Endothelial cell of coronary artery (primary cell): ENCODE data around the gene SQSTM1. TPM values are rescaled to one million over a fixed set of nuclear protein-coding genes. Genes with fewer than 3 reads are reported as not detected.

ENCODE experiments used
- total RNA-seq: library from RNA; depleted of rRNA; stranded (reverse); fragments of >200 nt; gene quantifications from 2 replicates; pipeline ENCODE4 v1.2.3, GENCODE V29; 2014

The SQSTM1 gene
- 355 and 525 TPM in 2 replicates for total RNA-seq

GRCh38 chr5:179820483-179821297 is at the start of gene SQSTM1:
Gene SQSTM1, plus strand, starts transcription at chr5:179820905. Its CDS starts 32 bp downstream, at chr5:179820937.

DNA sequence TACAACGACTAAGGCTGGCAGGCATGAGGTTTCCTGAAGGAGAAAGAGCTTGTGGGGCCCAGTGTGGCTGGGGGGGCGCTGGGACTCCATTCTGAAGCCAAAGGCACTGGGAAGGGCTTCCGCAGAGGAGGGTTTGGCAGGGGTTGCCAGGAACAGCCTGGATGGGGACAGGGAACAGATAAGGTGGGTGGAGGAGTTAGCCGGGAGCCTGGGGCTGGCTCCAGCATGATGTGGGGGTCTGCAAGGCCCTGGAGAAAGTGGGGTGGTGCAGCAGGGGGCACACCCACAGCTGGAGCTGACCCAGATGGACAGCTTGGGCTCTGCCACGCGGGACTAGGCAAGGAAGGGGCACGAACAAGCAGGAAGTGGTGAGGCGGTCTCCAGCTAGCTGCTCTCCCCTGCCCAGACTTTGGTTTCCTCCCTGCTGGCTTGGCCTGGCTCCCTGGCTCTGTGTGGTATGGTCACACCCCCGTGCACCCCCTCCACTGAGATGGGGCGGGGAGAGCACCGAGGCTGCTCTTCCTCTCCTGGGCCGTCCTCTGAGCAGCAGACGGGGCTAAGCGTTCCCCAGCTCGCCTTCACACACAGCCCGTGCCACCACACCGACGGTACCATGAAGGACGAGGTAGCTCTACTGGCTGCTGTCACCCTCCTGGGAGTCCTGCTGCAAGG is 27.1 kb upstream of the SQSTM1 start, which contains the start of gene LTC4S:
TSS of gene LTC4S (plus strand) at position 519 of the 672 bp plus-strand sequence. CDS start at position 614, 95 bp downstream.

GRCh38 chr5:179806250-179807048 is 14.3 kb upstream of the SQSTM1 start, which contains the start of gene MGAT4B:
Gene MGAT4B, minus strand, starts transcription at chr5:179806866. Its CDS starts 283 bp downstream, at chr5:179806583.

GRCh38 chr5:179858586-179859427 is 38.1 kb downstream of the SQSTM1 start, which contains the start of gene MRNIP:
Gene MRNIP, minus strand, starts transcription at chr5:179858817. Its CDS starts 21 bp downstream, at chr5:179858796.

Other genes starting within 250 kb of the SQSTM1 start
- gene HNRNPH1, start 197.2 kb upstream of the SQSTM1 start, total RNA-seq = 864 and 891 TPM in 2 replicates
- gene CBY3, start 139.9 kb upstream of the SQSTM1 start, total RNA-seq = 0.09 and 0.18 TPM in 2 replicates
- gene CANX, start 121.9 kb upstream of the SQSTM1 start, total RNA-seq = 661 and 812 TPM in 2 replicates
- gene MAML1, start 88.1 kb upstream of the SQSTM1 start, total RNA-seq = 5.6 and 8.0 TPM in 2 replicates
- 1.1 and 1.2 TPM in 2 replicates for gene LTC4S, start 26.9 kb upstream of the SQSTM1 start, total RNA-seq
- gene MGAT4B, start 14.0 kb upstream of the SQSTM1 start, total RNA-seq = 130 and 211 TPM in 2 replicates
- 10.2 and 17.2 TPM in 2 replicates for gene MRNIP, start 37.9 kb downstream of the SQSTM1 start, total RNA-seq
- gene TBC1D9B, start 87.0 kb downstream of the SQSTM1 start, total RNA-seq = 46.2 and 64.1 TPM in 2 replicates